A673 (cell line): ENCODE data around the gene BCAT1. TPM values are rescaled to one million over a fixed set of nuclear protein-coding genes. Genes with fewer than 3 reads are reported as not detected.

Source experiments
- BruUV-seq: library from RNA; stranded (reverse); fragments of 400-500 nt; replicated peaks from 2 replicates; lab custom pipeline; 2021; lab: Mats Ljungman, UMichigan
- CTCF ChIA-PET: fragments of 300-600 bp; sonication (Branson Sonifier 250); formaldehyde crosslinking; loops from one replicate; lab custom pipeline; 2022; ENCODE audit warnings: antibody characterized with exemption; lab: Charles Lee
- POLR2A ChIA-PET: fragments of 300-600 bp; sonication (Branson Sonifier 250); formaldehyde crosslinking; loops from one replicate; lab custom pipeline; 2022; ENCODE audit warnings: antibody characterized with exemption; ENCODE audit not compliant: low non-redundant PET; lab: Charles Lee
- DNase-seq: peaks from one replicate; pipeline ENCODE4 v3.0.0-alpha.2; 2015; ENCODE audit warnings: low spot score
- H3K27ac ChIP-seq: fragments of 200-600 bp; sonication (generic); 2 replicates; pipeline ENCODE4 v1.5.1; 2016; ENCODE audit warnings: mixed run types, low read depth, mild to moderate bottlenecking, mixed read lengths, antibody characterized with exemption, low read length; ENCODE audit not compliant: poor library complexity, severe bottlenecking
- H3K27me3 ChIP-seq: fragments of 200-600 bp; sonication (generic); replicated peaks from 2 replicates; pipeline ENCODE4 v1.6.1; 2017; ENCODE audit warnings: mixed run types, low read depth, mild to moderate bottlenecking, mixed read lengths, antibody characterized with exemption, low read length; ENCODE audit not compliant: insufficient read depth, poor library complexity
- H3K36me3 ChIP-seq: fragments of 200-600 bp; sonication (generic); 2 replicates; pipeline ENCODE4 v1.6.1; 2016; ENCODE audit warnings: mixed run types, mild to moderate bottlenecking, mixed read lengths, antibody characterized with exemption, low read length; ENCODE audit not compliant: insufficient read depth, poor library complexity, severe bottlenecking
- H3K4me1 ChIP-seq: fragments of 200-600 bp; sonication (generic); 2 replicates; pipeline ENCODE4 v1.6.1; 2017; ENCODE audit warnings: mixed run types, mild to moderate bottlenecking, mixed read lengths, antibody characterized with exemption, low read length; ENCODE audit not compliant: insufficient read depth, poor library complexity, severe bottlenecking
- H3K4me3 ChIP-seq: fragments of 200-600 bp; sonication (generic); 2 replicates; pipeline ENCODE4 v1.5.1; 2016; ENCODE audit warnings: low read depth, mixed run types, mild to moderate bottlenecking, mixed read lengths, low read length; ENCODE audit not compliant: poor library complexity, severe bottlenecking
- H3K9me3 ChIP-seq: fragments of 200-600 bp; sonication (generic); 2 replicates; pipeline ENCODE4 v1.6.1; 2016; ENCODE audit warnings: mixed run types, low read depth, mild to moderate bottlenecking, mixed read lengths, antibody characterized with exemption, low read length; ENCODE audit not compliant: poor library complexity, severe bottlenecking
- EZH2 ChIP-seq: fragments of 200-600 bp; sonication (generic); IDR thresholded peaks from 2 replicates; pipeline ENCODE4 v1.6.1; 2017; ENCODE audit warnings: borderline replicate concordance, low read depth, mild to moderate bottlenecking, mixed read lengths, antibody characterized with exemption, low read length; ENCODE audit not compliant: poor library complexity, severe bottlenecking
- intact Hi-C: fragments of 100-400 bp; cut with micrococcal nuclease; formaldehyde crosslinking; loops from one replicate; pipeline ENCODE4 v1.10.0; 2022; ENCODE audit not compliant: unreplicated experiment
- total RNA-seq: library from RNA; stranded (reverse); gene quantifications from 2 replicates; pipeline ENCODE4 v1.2.3, GENCODE V29; 2021
- TF ChIP-seq, protein P1 (sequence below): fragments of 300-800, 200-600 bp; sonication (generic); conservative IDR thresholded peaks from 2 replicates; pipeline ENCODE4 v1.5.1; 2017; ENCODE audit warnings: low read depth, mild to moderate bottlenecking, antibody characterized with exemption, low read length, moderate library complexity, mixed read lengths

The BCAT1 gene
- total RNA-seq, 1 experiment from 2014 or later: 195 TPM

DNA sequence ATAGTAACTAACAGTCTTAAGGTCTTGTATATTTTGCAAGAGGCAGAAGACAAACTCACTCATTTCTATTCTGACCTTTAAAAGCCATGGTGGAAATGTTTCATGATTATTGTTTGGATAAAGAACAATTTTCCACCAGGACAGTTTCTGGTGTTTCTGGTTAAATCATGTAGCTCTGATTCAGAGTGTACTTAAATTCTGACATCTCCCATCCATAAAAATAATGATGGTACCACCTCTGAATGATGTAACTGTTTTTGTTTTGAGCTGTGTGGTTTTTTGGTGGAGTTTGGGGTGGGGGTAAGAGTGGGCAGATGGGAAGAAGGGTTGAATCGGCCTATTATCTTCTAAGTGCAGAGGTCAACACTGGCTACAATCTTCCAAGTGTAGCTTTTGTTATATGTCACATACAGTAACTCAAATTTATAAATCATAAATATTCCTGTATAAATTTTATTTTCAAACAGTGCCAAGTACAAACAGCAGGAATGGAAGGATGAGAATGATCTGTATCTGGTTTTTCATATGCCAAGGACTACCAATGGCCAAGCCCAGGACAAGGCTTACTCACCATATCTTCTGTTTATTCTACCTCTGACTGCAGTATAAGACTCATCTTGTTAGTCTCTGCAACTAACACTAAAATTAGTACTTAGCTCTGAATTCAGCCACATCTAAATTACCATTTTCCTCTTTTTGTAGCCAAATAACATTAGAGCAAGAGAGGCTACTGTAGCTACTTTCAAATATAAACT, 108.7 kb downstream of the BCAT1 start:
- H3K27ac ChIP-seq: no peak overlapping the region
- intact Hi-C loops: no loop called here
- no peaks in the 10 kb centered on the region for H3K9me3 ChIP-seq
- no TSS peak for BruUV-seq
- H3K4me1 ChIP-seq: peaks cover 6% of the 10 kb centered on the region
- ChIA-PET CTCF (no interaction called here), POLR2A (no interaction called here)
- no peak overlapping the region for H3K4me3 ChIP-seq
- no peaks in the 10 kb centered on the region for H3K27me3 ChIP-seq
- no peak for TF ChIP-seq EZH2
- peaks cover 23% of the 10 kb centered on the region for H3K36me3 ChIP-seq
- no peak for DNase-seq

- Histone ChIP-seq H3K4me1 (peaks cover 6% of the 10 kb centered on the region), H3K27me3 (no peaks in the 10 kb centered on the region), H3K4me3 (no peak overlapping the region), H3K9me3 (no peaks in the 10 kb centered on the region), H3K36me3 (peaks cover 23% of the 10 kb centered on the region), H3K27ac (no peak overlapping the region)
- no peak for TF ChIP-seq EZH2
- TF ChIP-seq, protein P1, sequence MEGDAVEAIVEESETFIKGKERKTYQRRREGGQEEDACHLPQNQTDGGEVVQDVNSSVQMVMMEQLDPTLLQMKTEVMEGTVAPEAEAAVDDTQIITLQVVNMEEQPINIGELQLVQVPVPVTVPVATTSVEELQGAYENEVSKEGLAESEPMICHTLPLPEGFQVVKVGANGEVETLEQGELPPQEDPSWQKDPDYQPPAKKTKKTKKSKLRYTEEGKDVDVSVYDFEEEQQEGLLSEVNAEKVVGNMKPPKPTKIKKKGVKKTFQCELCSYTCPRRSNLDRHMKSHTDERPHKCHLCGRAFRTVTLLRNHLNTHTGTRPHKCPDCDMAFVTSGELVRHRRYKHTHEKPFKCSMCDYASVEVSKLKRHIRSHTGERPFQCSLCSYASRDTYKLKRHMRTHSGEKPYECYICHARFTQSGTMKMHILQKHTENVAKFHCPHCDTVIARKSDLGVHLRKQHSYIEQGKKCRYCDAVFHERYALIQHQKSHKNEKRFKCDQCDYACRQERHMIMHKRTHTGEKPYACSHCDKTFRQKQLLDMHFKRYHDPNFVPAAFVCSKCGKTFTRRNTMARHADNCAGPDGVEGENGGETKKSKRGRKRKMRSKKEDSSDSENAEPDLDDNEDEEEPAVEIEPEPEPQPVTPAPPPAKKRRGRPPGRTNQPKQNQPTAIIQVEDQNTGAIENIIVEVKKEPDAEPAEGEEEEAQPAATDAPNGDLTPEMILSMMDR: no peak
- ChIA-PET CTCF (no interaction called here), POLR2A (no interaction called here)
- intact Hi-C loops: loop anchor here (5.0 kb wide), 1 partner anchor 532 kb away; no protein-coding TSS in a partner anchor
- DNase-seq: no peak
- no TSS peak for BruUV-seq
These were observed 109.6 kb downstream of the BCAT1 start for GRCh38 chr12:24839268-24839791.

DNA sequence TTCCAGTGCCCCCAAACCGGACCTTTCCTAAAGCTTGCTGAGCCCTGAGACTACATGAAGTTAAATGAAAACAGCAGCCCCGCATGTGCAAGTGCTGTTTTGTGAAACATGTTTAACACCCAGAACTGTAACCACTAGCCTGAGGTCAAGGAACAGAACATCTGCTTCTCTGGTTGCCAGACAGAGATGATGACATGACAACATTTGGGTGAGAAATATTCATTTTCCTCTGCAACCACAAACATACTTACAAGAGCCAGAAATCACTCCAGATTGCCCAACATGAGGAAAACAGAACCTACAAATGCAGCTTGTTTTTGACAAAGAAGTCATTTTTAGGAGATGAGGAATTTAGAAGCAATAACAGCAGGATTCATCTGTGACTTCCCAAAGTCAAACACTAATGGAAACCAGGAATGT, 110.4 kb downstream of the BCAT1 start:
- H3K4me1 ChIP-seq: peaks cover 6% of the 10 kb centered on the region
- ChIA-PET CTCF (no interaction called here), POLR2A (no interaction called here)
- no peak for TF ChIP-seq EZH2
- TF ChIP-seq, protein P1: no peak
- H3K27ac ChIP-seq: no peak overlapping the region
- H3K9me3 ChIP-seq: no peaks in the 10 kb centered on the region
- no peak for DNase-seq
- peaks cover 23% of the 10 kb centered on the region for H3K36me3 ChIP-seq
- intact Hi-C loops: loop anchor here (5.0 kb wide), 1 partner anchor 531 kb away; no protein-coding TSS in a partner anchor
- H3K27me3 ChIP-seq: no peaks in the 10 kb centered on the region
- H3K4me3 ChIP-seq: no peak overlapping the region
- no TSS peak for BruUV-seq
